OCI-LY1 (cell line): ENCODE data around the gene SMARCD2.

Source experiments
- H2AFZ ChIP-seq: fragments of 200-600 bp; sonication (generic), shearing (Covaris generic); 2 replicates; pipeline ENCODE4 v1.6.0; 2014; ENCODE audit warnings: antibody characterized with exemption, mild to moderate bottlenecking, low read length
- H3F3A ChIP-seq: fragments of 200-600 bp; sonication (generic), shearing (Covaris generic); 2 replicates; pipeline ENCODE4 v1.6.0; 2014; ENCODE audit warnings: mild to moderate bottlenecking, antibody characterized with exemption, low read length, moderate library complexity; ENCODE audit not compliant: insufficient read depth
- H3K27ac ChIP-seq: fragments of 200-600 bp; sonication (generic); 2 replicates; pipeline ENCODE4 v1.5.1; 2014; ENCODE audit warnings: low read length, mixed run types, mild to moderate bottlenecking, low read depth; ENCODE audit not compliant: poor library complexity, severe bottlenecking
- H3K27me3 ChIP-seq: fragments of 200-600 bp; sonication (generic); 2 replicates; pipeline ENCODE4 v1.6.0; 2014; ENCODE audit warnings: antibody characterized with exemption, mild to moderate bottlenecking, low read length, moderate library complexity; ENCODE audit not compliant: insufficient read depth
- H3K36me3 ChIP-seq: fragments of 200-600 bp; sonication (generic); 2 replicates; pipeline ENCODE4 v1.6.1; 2014; ENCODE audit warnings: mild to moderate bottlenecking, antibody characterized with exemption, low read length, moderate library complexity, mixed read lengths; ENCODE audit not compliant: insufficient read depth
- H3K4me1 ChIP-seq: fragments of 200-600 bp; sonication (generic); 2 replicates; pipeline ENCODE4 v1.5.1; 2014; ENCODE audit warnings: mild to moderate bottlenecking, low read length, moderate library complexity; ENCODE audit not compliant: insufficient read depth, severe bottlenecking
- H3K4me2 ChIP-seq: fragments of 200-600 bp; sonication (generic), shearing (Covaris generic); 2 replicates; pipeline ENCODE4 v1.6.1; 2014; ENCODE audit warnings: low read length
- H3K4me3 ChIP-seq: fragments of 200-600 bp; sonication (generic); 2 replicates; pipeline ENCODE4 v1.5.1; 2014; ENCODE audit warnings: low read length, low read depth, mild to moderate bottlenecking, mixed read lengths; ENCODE audit not compliant: poor library complexity, severe bottlenecking
- H3K79me2 ChIP-seq: fragments of 200-600 bp; shearing (Covaris generic); 2 replicates; pipeline ENCODE4 v1.6.1; 2016; ENCODE audit warnings: mixed run types, low read length, mixed read lengths; ENCODE audit not compliant: insufficient read depth
- H3K9ac ChIP-seq: fragments of 200-600 bp; sonication (generic), shearing (Covaris generic); 2 replicates; pipeline ENCODE4 v1.6.1; 2014; ENCODE audit warnings: mild to moderate bottlenecking, low read length, mixed read lengths
- H3K9me2 ChIP-seq: fragments of 200-600 bp; sonication (generic), shearing (Covaris generic); 2 replicates; pipeline ENCODE4 v1.6.1; 2014; ENCODE audit warnings: low read depth, mild to moderate bottlenecking, low read length, mixed read lengths
- H3K9me3 ChIP-seq: fragments of 200-600 bp; shearing (Covaris generic); 2 replicates; pipeline ENCODE4 v1.6.1; 2014; ENCODE audit warnings: low read length, mixed read lengths
- H4K20me1 ChIP-seq: fragments of 200-600 bp; sonication (generic), shearing (Covaris generic); 2 replicates; pipeline ENCODE4 v1.6.0; 2016; ENCODE audit warnings: mild to moderate bottlenecking, low read length; ENCODE audit not compliant: insufficient read depth
- EZH2 ChIP-seq: fragments of 200-600 bp; sonication (generic), shearing (Covaris generic); IDR thresholded peaks from 2 replicates; pipeline ENCODE4 v1.8.0; 2017; ENCODE audit warnings: borderline replicate concordance, mixed run types, mild to moderate bottlenecking, antibody characterized with exemption, low read length, moderate library complexity, mixed read lengths
- TF ChIP-seq, protein P1 (sequence below): fragments of 200-600 bp; sonication (generic), shearing (Covaris generic); IDR thresholded peaks from 2 replicates; pipeline ENCODE4 v1.5.1; 2017; ENCODE audit warnings: mild to moderate bottlenecking, antibody characterized with exemption, low read length, moderate library complexity, mixed read lengths

SMARCD2 gene

DNA sequence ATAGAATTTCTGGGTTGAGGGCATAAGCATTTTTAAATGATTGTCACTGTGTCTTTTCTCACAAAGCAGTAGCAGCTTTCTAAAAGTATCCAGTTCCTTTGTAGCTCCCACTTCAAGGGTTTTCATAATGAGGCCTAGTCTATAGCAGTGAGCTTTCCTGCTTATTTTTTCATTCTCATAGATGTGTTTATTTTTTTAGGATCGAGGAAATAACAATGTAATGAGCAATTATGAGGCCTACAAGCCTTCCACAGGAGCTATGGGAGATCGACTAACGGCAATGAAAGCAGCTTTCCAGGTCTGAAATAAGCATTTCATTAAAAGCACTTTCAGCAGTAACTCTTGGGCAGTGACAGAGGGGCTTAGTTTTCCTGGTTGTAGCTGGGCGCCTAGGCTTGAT is 25.8 kb downstream of the SMARCD2 start:
- Histone ChIP-seq H4K20me1 (no peaks in the 10 kb centered on the region), H3F3A (no peaks in the 10 kb centered on the region; the same call in 1 of the 2 replicates), H3K79me2 (no peaks in the 10 kb centered on the region)

DNA sequence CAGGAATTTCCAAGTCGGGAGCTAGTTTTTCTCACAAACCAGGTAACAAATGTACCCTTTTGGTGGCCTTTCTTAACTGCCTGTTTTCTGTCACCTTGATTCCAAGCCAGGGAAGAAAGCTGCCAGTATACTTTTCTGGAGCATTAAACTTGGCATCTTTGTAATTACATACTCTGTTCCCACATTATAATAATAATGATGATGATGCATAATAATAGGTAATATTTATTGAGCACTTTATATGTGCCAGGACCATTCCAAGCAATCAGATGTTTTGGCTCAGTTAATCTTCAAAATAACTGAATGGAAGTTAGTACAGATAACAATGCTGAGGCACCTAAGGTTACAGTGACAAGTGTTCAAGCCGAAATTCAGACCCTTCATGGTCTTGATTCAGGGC is 26.4 kb downstream of the SMARCD2 start:
- Histone ChIP-seq H4K20me1 (no peaks in the 10 kb centered on the region), H3K36me3 (peaks cover 100% of the 10 kb centered on the region), H3K9ac (no peak overlapping the region), H3K27ac (no peak overlapping the region), H3K4me1 (no peaks in the 10 kb centered on the region), H3K79me2 (no peaks in the 10 kb centered on the region), H3K4me3 (no peak overlapping the region), H3F3A (no peaks in the 10 kb centered on the region; the same call in 1 of the 2 replicates), H3K27me3 (no peaks in the 10 kb centered on the region), H2AFZ (no peak overlapping the region), H3K9me2 (no peaks in the 10 kb centered on the region), H3K9me3 (no peaks in the 10 kb centered on the region), H3K4me2 (no peak overlapping the region)
- TF ChIP-seq, protein P1, sequence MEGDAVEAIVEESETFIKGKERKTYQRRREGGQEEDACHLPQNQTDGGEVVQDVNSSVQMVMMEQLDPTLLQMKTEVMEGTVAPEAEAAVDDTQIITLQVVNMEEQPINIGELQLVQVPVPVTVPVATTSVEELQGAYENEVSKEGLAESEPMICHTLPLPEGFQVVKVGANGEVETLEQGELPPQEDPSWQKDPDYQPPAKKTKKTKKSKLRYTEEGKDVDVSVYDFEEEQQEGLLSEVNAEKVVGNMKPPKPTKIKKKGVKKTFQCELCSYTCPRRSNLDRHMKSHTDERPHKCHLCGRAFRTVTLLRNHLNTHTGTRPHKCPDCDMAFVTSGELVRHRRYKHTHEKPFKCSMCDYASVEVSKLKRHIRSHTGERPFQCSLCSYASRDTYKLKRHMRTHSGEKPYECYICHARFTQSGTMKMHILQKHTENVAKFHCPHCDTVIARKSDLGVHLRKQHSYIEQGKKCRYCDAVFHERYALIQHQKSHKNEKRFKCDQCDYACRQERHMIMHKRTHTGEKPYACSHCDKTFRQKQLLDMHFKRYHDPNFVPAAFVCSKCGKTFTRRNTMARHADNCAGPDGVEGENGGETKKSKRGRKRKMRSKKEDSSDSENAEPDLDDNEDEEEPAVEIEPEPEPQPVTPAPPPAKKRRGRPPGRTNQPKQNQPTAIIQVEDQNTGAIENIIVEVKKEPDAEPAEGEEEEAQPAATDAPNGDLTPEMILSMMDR: no peak

More for the DNA sequence above, 25.8 kb downstream of the SMARCD2 start:
- Histone ChIP-seq H2AFZ (no peak overlapping the region), H3K9me3 (no peaks in the 10 kb centered on the region), H3K4me1 (no peaks in the 10 kb centered on the region), H3K36me3 (peaks cover 100% of the 10 kb centered on the region), H3K27ac (no peak overlapping the region), H3K4me2 (no peak overlapping the region), H3K9ac (no peak overlapping the region), H3K9me2 (no peaks in the 10 kb centered on the region), H3K4me3 (no peak overlapping the region), H3K27me3 (no peaks in the 10 kb centered on the region)
- TF ChIP-seq, protein P1: no peak
- no peak for TF ChIP-seq EZH2

DNA sequence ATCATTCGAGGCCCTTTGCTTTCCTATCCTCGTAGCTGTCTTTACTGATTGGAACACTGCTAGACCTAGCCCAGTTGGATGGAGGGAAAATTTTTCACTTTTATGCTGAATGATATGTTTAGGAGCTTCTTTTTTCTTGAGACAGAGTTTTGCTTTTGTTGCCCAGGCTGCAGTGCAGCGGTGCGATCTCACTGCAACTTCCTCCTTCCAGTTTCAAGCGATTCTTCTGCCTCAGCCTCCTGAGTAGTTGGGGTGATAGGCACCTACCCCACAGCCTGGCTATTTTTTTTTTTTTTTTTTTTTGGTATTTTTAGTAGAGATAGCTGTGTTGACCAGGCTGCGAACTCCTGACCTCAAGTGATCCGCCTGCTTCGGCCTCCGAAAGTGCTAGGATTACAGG is 32.5 kb downstream of the SMARCD2 start:
- Histone ChIP-seq H3K27ac (no peak overlapping the region), H3K9ac (no peak overlapping the region)

More for the DNA sequence above, 32.5 kb downstream of the SMARCD2 start:
- no peaks in the 10 kb centered on the region for H3K9me3 ChIP-seq
- no peaks in the 10 kb centered on the region for H3K4me1 ChIP-seq
- no peaks in the 10 kb centered on the region for H3K27me3 ChIP-seq
- H3K4me3 ChIP-seq: no peak overlapping the region
- H3K36me3 ChIP-seq: peaks cover 99% of the 10 kb centered on the region
- H3F3A ChIP-seq: no peaks in the 10 kb centered on the region
- H2AFZ ChIP-seq: no peak overlapping the region
- H3K79me2 ChIP-seq: no peaks in the 10 kb centered on the region
- H4K20me1 ChIP-seq: no peaks in the 10 kb centered on the region
- H3K9me2 ChIP-seq: no peaks in the 10 kb centered on the region
- no peak for TF ChIP-seq EZH2
- TF ChIP-seq, protein P1: no peak
- no peak overlapping the region for H3K4me2 ChIP-seq
